Measurements from ENCODE around the gene INTS15. TPM values are rescaled to one million over a fixed set of nuclear protein-coding genes. Genes with fewer than 3 reads are reported as not detected.

Gene INTS15
- total RNA-seq, 1 experiment from 2014 or later = 24.3 TPM

DNA sequence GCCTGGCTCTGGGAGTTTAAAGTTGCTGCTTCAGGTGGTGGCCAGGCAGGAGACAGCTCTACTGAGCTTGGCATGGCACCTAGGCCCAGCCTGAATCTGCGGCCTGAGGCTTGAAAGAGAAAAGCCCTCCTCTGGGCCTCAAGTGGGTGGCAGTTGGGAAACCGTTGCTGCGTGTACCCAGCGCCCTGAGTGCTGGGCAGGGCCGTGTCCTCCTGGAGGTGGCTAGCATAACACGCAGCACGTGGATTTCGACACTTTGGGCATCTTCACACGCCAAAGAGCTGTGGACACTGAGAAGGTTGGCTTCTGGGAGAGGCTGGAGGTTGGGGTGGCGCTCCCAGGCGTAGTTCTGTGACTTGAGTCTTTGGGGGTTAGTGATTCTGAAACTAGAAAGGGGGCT, 49.8 kb downstream of the INTS15 start:
- ATAC-seq (no peak), DNase-seq (ENCODE audit: low read depth, low spot score) (no peak)
- ChIA-PET CTCF (no interaction called here), POLR2A (no interaction called here), RAD21 (ENCODE audit: low non-redundant PET in 1 of 2, low total read pairs in 2 of 2, uncharacterized antibody in 2 of 2, unreplicated experiment in 2 of 2) (no interaction called here)
- H2AFZ ChIP-seq (ENCODE audit: low read depth, low read length, poor library complexity, severe bottlenecking) = no peak overlapping the region
- no peaks in the 10 kb centered on the region for H3K9me3 ChIP-seq (ENCODE audit: control insufficient read depth in 1 of 2, insufficient read depth in 1 of 2, low read depth in 1 of 2, low read length in 2 of 2)
- H3K4me3 ChIP-seq (replicated peaks in 1 of 2; ENCODE audit: low read depth in 1 of 2, low read length in 2 of 2) = no peak overlapping the region
- no peak overlapping the region for H3K27ac ChIP-seq (ENCODE audit: low read depth, low read length)
- H3K4me1 ChIP-seq (ENCODE audit: control insufficient read depth in 1 of 2, insufficient read depth in 2 of 2, low read length in 2 of 2) = peaks cover 2 to 17% of the 10 kb centered on the region in 2 experiments; a peak in 2 of 4 replicates
- no peaks in the 10 kb centered on the region for H4K20me1 ChIP-seq (ENCODE audit: insufficient read depth)
- peaks cover 44% of the 10 kb centered on the region for H3K79me2 ChIP-seq (ENCODE audit: insufficient read depth, low read length)
- intact Hi-C loops (cut with micrococcal nuclease) = no loop called here
- H3K4me2 ChIP-seq (ENCODE audit: low read length) = no peak overlapping the region
- no peaks in the 10 kb centered on the region for H3K9me2 ChIP-seq (ENCODE audit: insufficient read depth)
- BruUV-seq (replicated peaks) = no TSS peak
- H3K27me3 ChIP-seq (ENCODE audit: insufficient read depth, low read length) = no peaks in the 10 kb centered on the region
- H3K36me3 ChIP-seq (ENCODE audit: control insufficient read depth in 1 of 2, insufficient read depth in 2 of 2, low read length in 2 of 2) = peaks cover 16 to 17% of the 10 kb centered on the region in 2 experiments; a peak in 2 of 4 replicates
- TF ChIP-seq ZBTB33 (IDR thresholded peaks at IDR 0.05; ENCODE audit: extremely low read depth, insufficient replicate concordance, low read length) = no peak
- TF ChIP-seq POLR2AphosphoS5 (IDR thresholded peaks at IDR 0.05; ENCODE audit: low read depth, low read length) = no peak
- TF ChIP-seq CEBPB (IDR thresholded peaks at IDR 0.05; ENCODE audit: low read depth) = no peak
- no peak for TF ChIP-seq ZNF274 (IDR thresholded peaks at IDR 0.05; ENCODE audit: low read depth, low read length)
- TF ChIP-seq RAD21 (IDR thresholded peaks at IDR 0.05; ENCODE audit: low read depth) = no peak
- TF ChIP-seq, protein P1, sequence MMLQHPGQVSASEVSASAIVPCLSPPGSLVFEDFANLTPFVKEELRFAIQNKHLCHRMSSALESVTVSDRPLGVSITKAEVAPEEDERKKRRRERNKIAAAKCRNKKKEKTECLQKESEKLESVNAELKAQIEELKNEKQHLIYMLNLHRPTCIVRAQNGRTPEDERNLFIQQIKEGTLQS (IDR thresholded peaks at IDR 0.05) = no peak
- TF ChIP-seq ELF1 (IDR thresholded peaks at IDR 0.05; ENCODE audit: borderline replicate concordance, low read depth) = no peak
- TF ChIP-seq SIN3A (IDR thresholded peaks at IDR 0.05; ENCODE audit: low read depth) = no peak
- no peak for TF ChIP-seq YY1 (IDR thresholded peaks at IDR 0.05; ENCODE audit: extremely low read depth, insufficient replicate concordance, low read depth, low read length)
- TF ChIP-seq TCF7L2 (IDR thresholded peaks at IDR 0.05; ENCODE audit: borderline replicate concordance, extremely low read depth, insufficient read depth, insufficient read length) = no peak
- TF ChIP-seq CBX3 (IDR thresholded peaks at IDR 0.05; ENCODE audit: low read depth) = no peak
- no peak for TF ChIP-seq FOSL1 (IDR thresholded peaks at IDR 0.05; ENCODE audit: low read depth)
- no peak for TF ChIP-seq CTCF (IDR thresholded peaks at IDR 0.05 in 2 of 3, conservative IDR thresholded peaks at IDR 0.05 in 1 of 3; ENCODE audit: borderline replicate concordance in 1 of 3, insufficient read depth in 1 of 3, low read depth in 2 of 3, low read length in 2 of 3)
- TF ChIP-seq, protein P2, sequence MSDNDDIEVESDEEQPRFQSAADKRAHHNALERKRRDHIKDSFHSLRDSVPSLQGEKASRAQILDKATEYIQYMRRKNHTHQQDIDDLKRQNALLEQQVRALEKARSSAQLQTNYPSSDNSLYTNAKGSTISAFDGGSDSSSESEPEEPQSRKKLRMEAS (IDR thresholded peaks at IDR 0.05) = no peak
- TF ChIP-seq ZFX (IDR thresholded peaks at IDR 0.05) = no peak
- TF ChIP-seq SRF (IDR thresholded peaks at IDR 0.05; ENCODE audit: low read depth) = no peak
- H3K9ac ChIP-seq (ENCODE audit: low read length) = no peak overlapping the region

Data from HCT116 (cell line).